ENCODE data around the gene FRG2B.
"Not testable (repeated sequence)": the region's sequence is repeated elsewhere in the genome, so short reads cannot be mapped to it uniquely, and the experiment has no call there.

FRG2B gene

GRCh38 chr10:133616371-133617130 is 10.0 kb downstream of the FRG2B start:
- no peak for ATAC-seq (replicated peaks)
- H3K9me3 Mint-ChIP-seq: peaks cover 0 to 4% of the 10 kb centered on the region in 2 donors
- no peak overlapping the region for H3K27ac Mint-ChIP-seq
- H3K36me3 Mint-ChIP-seq: no peaks in the 10 kb centered on the region
- H3K4me3 Mint-ChIP-seq: no peak overlapping the region
- no peak for DNase-seq
- H3K4me1 Mint-ChIP-seq: no peaks in the 10 kb centered on the region
- H3K27me3 Mint-ChIP-seq: peaks cover 26 to 31% of the 10 kb centered on the region in 2 donors

GRCh38 chr10:133614830-133615580 is 11.6 kb downstream of the FRG2B start:
- Mint-ChIP-seq H3K27me3 (peaks cover 26 to 34% of the 10 kb centered on the region in 2 donors), H3K27ac (no peak overlapping the region), H3K36me3 (no peaks in the 10 kb centered on the region), H3K4me1 (no peaks in the 10 kb centered on the region), H3K9me3 (peaks cover 0 to 2% of the 10 kb centered on the region in 2 donors), H3K4me3 (no peak overlapping the region)
- ATAC-seq (replicated peaks) (no peak), DNase-seq (no peak)

- peaks cover 0 to 2% of the 10 kb centered on the region in 2 donors for H3K9me3 Mint-ChIP-seq
- no peak for ATAC-seq (replicated peaks)
- no peaks in the 10 kb centered on the region for H3K4me1 Mint-ChIP-seq
- DNase-seq: no peak
- peaks cover 25 to 43% of the 10 kb centered on the region in 2 donors for H3K27me3 Mint-ChIP-seq
- H3K36me3 Mint-ChIP-seq: no peaks in the 10 kb centered on the region
- H3K4me3 Mint-ChIP-seq: no peak overlapping the region
- no peak overlapping the region for H3K27ac Mint-ChIP-seq
Measured at GRCh38 chr10:133613699-133614098, 12.9 kb downstream of the FRG2B start.

GRCh38 chr10:133611079-133611478 is 15.5 kb downstream of the FRG2B start:
- H3K4me1 Mint-ChIP-seq: no peaks in the 10 kb centered on the region
- H3K36me3 Mint-ChIP-seq: no peaks in the 10 kb centered on the region
- ATAC-seq (replicated peaks) (no peak), DNase-seq (no peak)
- H3K27ac Mint-ChIP-seq: no peak overlapping the region
- H3K4me3 Mint-ChIP-seq: no peak overlapping the region
- peaks cover 41 to 54% of the 10 kb centered on the region in 2 donors for H3K27me3 Mint-ChIP-seq
- H3K9me3 Mint-ChIP-seq: peaks cover 0 to 6% of the 10 kb centered on the region in 2 donors

GRCh38 chr10:133608855-133609254 is 17.7 kb downstream of the FRG2B start:
- Mint-ChIP-seq H3K27ac (no peak overlapping the region), H3K4me1 (no peaks in the 10 kb centered on the region), H3K36me3 (no peaks in the 10 kb centered on the region), H3K4me3 (no peak overlapping the region), H3K9me3 (peaks cover 0 to 8% of the 10 kb centered on the region in 2 donors), H3K27me3 (peaks cover 48 to 61% of the 10 kb centered on the region in 2 donors)
- ATAC-seq (replicated peaks) (peak; percentile 51 to 52), DNase-seq (no peak)

- DNase-seq; H3K27ac Mint-ChIP-seq; H3K9me3 Mint-ChIP-seq; H3K4me3 Mint-ChIP-seq; H3K36me3 Mint-ChIP-seq; ATAC-seq (replicated peaks); H3K4me1 Mint-ChIP-seq: not testable (repeated sequence)
- peaks cover 52 to 58% of the 10 kb centered on the region in 2 donors for H3K27me3 Mint-ChIP-seq
Measured at GRCh38 chr10:133603434-133603833, 23.2 kb downstream of the FRG2B start.

GRCh38 chr10:133600657-133601056 is 25.9 kb downstream of the FRG2B start:
- H3K9me3 Mint-ChIP-seq: no peaks in the 10 kb centered on the region
- peaks cover 57 to 62% of the 10 kb centered on the region in 2 donors for H3K27me3 Mint-ChIP-seq

GRCh38 chr10:133599869-133600268 is 26.7 kb downstream of the FRG2B start:
- not testable (repeated sequence) for H3K27ac Mint-ChIP-seq; DNase-seq; H3K4me3 Mint-ChIP-seq; H3K4me1 Mint-ChIP-seq; H3K9me3 Mint-ChIP-seq; H3K36me3 Mint-ChIP-seq; ATAC-seq (replicated peaks)
- peaks cover 57 to 67% of the 10 kb centered on the region in 2 donors for H3K27me3 Mint-ChIP-seq

More at GRCh38 chr10:133600657-133601056, 25.9 kb downstream of the FRG2B start:
- H3K36me3 Mint-ChIP-seq: no peaks in the 10 kb centered on the region
- no peaks in the 10 kb centered on the region for H3K4me1 Mint-ChIP-seq
- H3K4me3 Mint-ChIP-seq: no peak overlapping the region
- no peak overlapping the region for H3K27ac Mint-ChIP-seq
- ATAC-seq (replicated peaks): no peak
- DNase-seq: no peak

- H3K36me3 Mint-ChIP-seq: no peaks in the 10 kb centered on the region
- no peak for ATAC-seq (replicated peaks)
- no peak overlapping the region for H3K4me3 Mint-ChIP-seq
- H3K27me3 Mint-ChIP-seq: peaks cover 48 to 52% of the 10 kb centered on the region in 2 donors
- H3K4me1 Mint-ChIP-seq: no peaks in the 10 kb centered on the region
- no peak for DNase-seq
- H3K27ac Mint-ChIP-seq: no peak overlapping the region
- H3K9me3 Mint-ChIP-seq: no peaks in the 10 kb centered on the region
Measured at GRCh38 chr10:133592716-133593115, 33.9 kb downstream of the FRG2B start.

GRCh38 chr10:133590970-133591359 is 35.6 kb downstream of the FRG2B start:
- DNase-seq (no peak), ATAC-seq (replicated peaks) (no peak)
- Mint-ChIP-seq H3K9me3 (peaks cover 0 to 3% of the 10 kb centered on the region in 2 donors), H3K4me3 (no peak overlapping the region), H3K4me1 (no peaks in the 10 kb centered on the region), H3K36me3 (no peaks in the 10 kb centered on the region), H3K27ac (no peak overlapping the region), H3K27me3 (peaks cover 37 to 39% of the 10 kb centered on the region in 2 donors)

- H3K27me3 Mint-ChIP-seq: peaks cover 34 to 37% of the 10 kb centered on the region in 2 donors
- peaks cover 2 to 3% of the 10 kb centered on the region in 2 donors for H3K9me3 Mint-ChIP-seq
- H3K36me3 Mint-ChIP-seq: no peaks in the 10 kb centered on the region
- no peak overlapping the region for H3K4me3 Mint-ChIP-seq
- DNase-seq: no peak
- no peak overlapping the region for H3K27ac Mint-ChIP-seq
- ATAC-seq (replicated peaks): no peak
- H3K4me1 Mint-ChIP-seq: no peaks in the 10 kb centered on the region
Measured at GRCh38 chr10:133590226-133590969, 36.2 kb downstream of the FRG2B start.

GRCh38 chr10:133577037-133577436 is 49.6 kb downstream of the FRG2B start:
- H3K4me3 Mint-ChIP-seq; H3K4me1 Mint-ChIP-seq; H3K36me3 Mint-ChIP-seq; DNase-seq; H3K27ac Mint-ChIP-seq; ATAC-seq (replicated peaks): not testable (repeated sequence)
- H3K27me3 Mint-ChIP-seq: peaks cover 6 to 13% of the 10 kb centered on the region in 2 donors
- peaks cover 10 to 16% of the 10 kb centered on the region in 2 donors for H3K9me3 Mint-ChIP-seq

All from stimulated activated naive B cell treated with anti-CD40 and anti-IgM and Interleukin-4, amounts not matched to agents 10 μg/mL and 1 μg/mL and 100 μg/mL, for 72 hours (primary cell).